ENCODE measurements around the gene RRP36.
"Not testable (repeated sequence)": the region's sequence is repeated elsewhere in the genome, so short reads cannot be mapped to it uniquely, and the experiment has no call there.

DNA sequence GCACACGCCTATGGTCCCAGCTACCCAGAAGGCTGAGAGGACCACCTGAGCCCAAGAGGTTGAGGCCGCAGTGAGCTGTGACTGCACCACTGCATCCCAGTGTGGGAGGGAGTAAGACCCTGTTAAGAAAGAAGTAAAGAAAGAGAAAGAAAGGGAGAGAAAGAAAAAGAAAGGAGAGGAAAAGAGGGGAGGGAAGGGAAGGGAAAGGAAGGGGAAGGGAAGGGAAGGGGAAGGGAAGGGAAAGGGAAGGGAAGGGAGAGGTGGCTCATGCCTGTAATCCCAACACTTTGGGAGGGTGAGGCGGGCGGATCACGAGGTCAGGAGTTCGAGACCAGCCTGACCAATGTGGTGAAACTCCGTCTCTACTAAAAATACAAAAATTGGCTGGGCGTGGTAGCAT, 20.1 kb downstream of the RRP36 start:
- TF ChIP-seq, protein P1, sequence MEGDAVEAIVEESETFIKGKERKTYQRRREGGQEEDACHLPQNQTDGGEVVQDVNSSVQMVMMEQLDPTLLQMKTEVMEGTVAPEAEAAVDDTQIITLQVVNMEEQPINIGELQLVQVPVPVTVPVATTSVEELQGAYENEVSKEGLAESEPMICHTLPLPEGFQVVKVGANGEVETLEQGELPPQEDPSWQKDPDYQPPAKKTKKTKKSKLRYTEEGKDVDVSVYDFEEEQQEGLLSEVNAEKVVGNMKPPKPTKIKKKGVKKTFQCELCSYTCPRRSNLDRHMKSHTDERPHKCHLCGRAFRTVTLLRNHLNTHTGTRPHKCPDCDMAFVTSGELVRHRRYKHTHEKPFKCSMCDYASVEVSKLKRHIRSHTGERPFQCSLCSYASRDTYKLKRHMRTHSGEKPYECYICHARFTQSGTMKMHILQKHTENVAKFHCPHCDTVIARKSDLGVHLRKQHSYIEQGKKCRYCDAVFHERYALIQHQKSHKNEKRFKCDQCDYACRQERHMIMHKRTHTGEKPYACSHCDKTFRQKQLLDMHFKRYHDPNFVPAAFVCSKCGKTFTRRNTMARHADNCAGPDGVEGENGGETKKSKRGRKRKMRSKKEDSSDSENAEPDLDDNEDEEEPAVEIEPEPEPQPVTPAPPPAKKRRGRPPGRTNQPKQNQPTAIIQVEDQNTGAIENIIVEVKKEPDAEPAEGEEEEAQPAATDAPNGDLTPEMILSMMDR (IDR thresholded peaks at IDR 0.05; ENCODE audit: insufficient read depth, low read length), result not testable (repeated sequence)
- TF ChIP-seq SPI1 (IDR thresholded peaks at IDR 0.05; ENCODE audit: borderline replicate concordance, low read depth); REST (IDR thresholded peaks at IDR 0.05; ENCODE audit: insufficient replicate concordance, low read depth); GABPA (IDR thresholded peaks at IDR 0.05; ENCODE audit: low read depth): not testable (repeated sequence)

All from HL-60 (cell line).